GM23338 (cell line): ENCODE results near the gene MYOC. TPM values are rescaled to one million over a fixed set of nuclear protein-coding genes. Genes with fewer than 3 reads are reported as not detected.

Experiments
- ATAC-seq: fragments of 200-7000 bp; cut with Tn5 transposase; 3 replicates; pipeline ENCODE4 v1.9.1; 2020
- DNase-seq: peaks from one replicate; pipeline ENCODE4 v3.0.0-alpha.2; 2015; ENCODE audit warnings: low spot score
- H2AFZ ChIP-seq: fragments of 200-600 bp; sonication (generic); 2 replicates; pipeline ENCODE4 v1.8.0; 2016; ENCODE audit warnings: antibody characterized with exemption, mild to moderate bottlenecking, moderate library complexity
- H3F3A ChIP-seq: fragments of 200-600 bp; sonication (generic); replicated peaks from 2 replicates; pipeline ENCODE4 v1.8.0; 2017; ENCODE audit warnings: antibody characterized with exemption, mixed run types, low read depth
- H3K27ac ChIP-seq: fragments of 200-600 bp; sonication (generic); 2 replicates; pipeline ENCODE4 v1.6.1; 2016; ENCODE audit warnings: low read depth
- H3K27me3 ChIP-seq: fragments of 200-600 bp; sonication (generic); 2 replicates; pipeline ENCODE4 v1.8.0; 2016; ENCODE audit warnings: mild to moderate bottlenecking, mixed run types, moderate library complexity; ENCODE audit not compliant: insufficient read depth
- H3K36me3 ChIP-seq: fragments of 200-600 bp; sonication (generic); 2 replicates; pipeline ENCODE4 v1.8.0; 2016; ENCODE audit warnings: mild to moderate bottlenecking; ENCODE audit not compliant: insufficient read depth
- H3K4me1 ChIP-seq: fragments of 200-600 bp; sonication (generic); 2 replicates; pipeline ENCODE4 v1.8.0; 2016; ENCODE audit warnings: mild to moderate bottlenecking, moderate library complexity; ENCODE audit not compliant: insufficient read depth
- H3K4me2 ChIP-seq: fragments of 200-600 bp; sonication (generic); 2 replicates; pipeline ENCODE4 v1.7.1; 2017; ENCODE audit warnings: mixed run types
- H3K4me3 ChIP-seq: fragments of 200-600 bp; sonication (generic); 2 replicates; pipeline ENCODE4 v1.6.1; 2016; ENCODE audit warnings: mixed run types
- H3K79me2 ChIP-seq: fragments of 200-600 bp; sonication (generic); replicated peaks from 2 replicates; pipeline ENCODE4 v1.8.0; 2017; ENCODE audit warnings: mild to moderate bottlenecking; ENCODE audit not compliant: insufficient read depth
- H3K9me2 ChIP-seq: fragments of 200-600 bp; sonication (generic); 2 replicates; pipeline ENCODE4 v1.8.0; 2017; ENCODE audit not compliant: insufficient read depth
- H4K20me1 ChIP-seq: fragments of 200-600 bp; sonication (generic); replicated peaks from 2 replicates; pipeline ENCODE4 v1.8.0; 2017; ENCODE audit warnings: mild to moderate bottlenecking; ENCODE audit not compliant: insufficient read depth
- H3K27ac Mint-ChIP-seq: 2 replicates; pipeline ENCODE4 v1.8.0; 2020; ENCODE audit warnings: inconsistent platforms, mild to moderate bottlenecking, moderate library complexity, mixed read lengths
- H3K27me3 Mint-ChIP-seq: 3 replicates; pipeline ENCODE4 v1.8.0; 2022; ENCODE audit warnings: low read depth, mild to moderate bottlenecking, moderate library complexity, mixed read lengths, inconsistent platforms; ENCODE audit not compliant: insufficient read depth, poor library complexity
- H3K36me3 Mint-ChIP-seq: 3 replicates; pipeline ENCODE4 v1.8.0; 2021; ENCODE audit warnings: low read depth, mild to moderate bottlenecking, inconsistent platforms, moderate library complexity, mixed read lengths
- H3K4me1 Mint-ChIP-seq: 3 replicates; pipeline ENCODE4 v1.8.0; 2020; ENCODE audit warnings: mild to moderate bottlenecking, inconsistent platforms, mixed read lengths
- H3K4me3 Mint-ChIP-seq: 3 replicates; pipeline ENCODE4 v1.8.0; 2021; ENCODE audit warnings: moderate library complexity, mild to moderate bottlenecking, inconsistent platforms, mixed read lengths
- H3K9me3 Mint-ChIP-seq: 3 replicates; pipeline ENCODE4 v1.8.0; 2020; ENCODE audit warnings: moderate library complexity, mild to moderate bottlenecking, inconsistent platforms, mixed read lengths
- CREB1 ChIP-seq: fragments of 250-450 bp; sonication (Bioruptor Pico); IDR thresholded peaks from 2 replicates; pipeline ENCODE4 v1.5.0; 2020; ENCODE audit warnings: low read depth, mild to moderate bottlenecking, moderate library complexity
- CTCF ChIP-seq, 2 experiments: fragments of 200-600 bp in 1 of 2; sonication (generic) in 1 of 2; conservative IDR thresholded peaks; 2 replicates each; pipeline versions ENCODE4 v1.5.1 to v1.6.1; 2016 to 2017; ENCODE audit warnings: antibody characterized with exemption in 2 of 2, low read depth in 2 of 2, mild to moderate bottlenecking in 2 of 2, moderate library complexity in 1 of 2
- ETS1 ChIP-seq: IDR thresholded peaks from 2 replicates; pipeline ENCODE4 v1.6.1; 2016; ENCODE audit warnings: antibody characterized with exemption
- EZH2 ChIP-seq: fragments of 200-600 bp; sonication (generic); IDR thresholded peaks from one replicate; pipeline ENCODE4 v1.8.0; 2017; ENCODE audit warnings: antibody characterized with exemption, mild to moderate bottlenecking, low read depth; ENCODE audit not compliant: unreplicated experiment
- EZH2phosphoT487 ChIP-seq: fragments of 200-600 bp; sonication (generic); IDR thresholded peaks from one replicate; pipeline ENCODE4 v1.8.1; 2018; ENCODE audit warnings: antibody characterized with exemption; ENCODE audit not compliant: unreplicated experiment
- JUNB ChIP-seq: IDR thresholded peaks from one replicate; pipeline ENCODE4 v1.6.1; 2016; ENCODE audit warnings: antibody characterized with exemption; ENCODE audit not compliant: unreplicated experiment
- NANOG ChIP-seq: IDR thresholded peaks from 2 replicates; pipeline ENCODE4 v1.6.1; 2016; ENCODE audit warnings: antibody characterized with exemption, borderline replicate concordance
- POLR2AphosphoS5 ChIP-seq: IDR thresholded peaks from 2 replicates; pipeline ENCODE4 v1.6.1; 2016; ENCODE audit warnings: antibody characterized with exemption, low read depth
- REST ChIP-seq: IDR thresholded peaks from one replicate; pipeline ENCODE4 v1.6.1; 2018; ENCODE audit warnings: antibody characterized with exemption; ENCODE audit not compliant: unreplicated experiment
- STAT1 ChIP-seq: IDR thresholded peaks from one replicate; pipeline ENCODE4 v1.6.1; 2016; ENCODE audit warnings: antibody characterized with exemption; ENCODE audit not compliant: unreplicated experiment
- ZNF114 ChIP-seq: fragments of 250-450 bp; sonication (Bioruptor Pico); IDR thresholded peaks from 2 replicates; pipeline ENCODE4 v1.5.0; 2020; ENCODE audit warnings: mild to moderate bottlenecking, moderate library complexity
- ZNF331 ChIP-seq: fragments of 250-450 bp; sonication (Bioruptor Pico); IDR thresholded peaks from 2 replicates; pipeline ENCODE4 v1.5.0; 2020; ENCODE audit warnings: low read depth, mild to moderate bottlenecking, moderate library complexity
- ZNF462 ChIP-seq: fragments of 250-450 bp; sonication (Bioruptor Pico); IDR thresholded peaks from 2 replicates; pipeline ENCODE4 v1.5.0; 2020; ENCODE audit warnings: mild to moderate bottlenecking, moderate library complexity
- polyA plus RNA-seq: library from polyadenylated mRNA; unstranded; fragments of >200 nt; fragmentation: Nextera tagmentation; extraction: Ambion mirVana; gene quantifications from 2 replicates; pipeline ENCODE4 v1.2.1, GENCODE V29; 2016
- total RNA-seq: library from RNA; depleted of rRNA; stranded (reverse); fragments of >200 nt; shearing (Covaris generic); gene quantifications from 2 replicates; pipeline ENCODE4 v1.2.3, GENCODE V29; 2014

Gene MYOC
- total and polyA plus RNA-seq, 2 experiments from 2014 or later: not detected

GRCh38 chr1:171611306-171611705 is 41.2 kb downstream of the MYOC start:
- Histone ChIP-seq H3F3A (no peaks in the 10 kb centered on the region), H3K79me2 (no peaks in the 10 kb centered on the region), H4K20me1 (no peaks in the 10 kb centered on the region), H3K4me2 (no peak overlapping the region), H3K9me2 (0 out of 2 replicates have a peak, but pooled peaks cover 10% of the 10 kb centered on the region), H3K36me3 (no peaks in the 10 kb centered on the region), H2AFZ (no peak overlapping the region), H3K27me3 (no peaks in the 10 kb centered on the region), H3K4me1 (no peaks in the 10 kb centered on the region), H3K27ac (no peak overlapping the region), H3K4me3 (no peak overlapping the region)
- DNase-seq (no peak), ATAC-seq (no peak)
- no peaks in the 10 kb centered on the region for H3K4me1 Mint-ChIP-seq
- TF ChIP-seq CREB1 (no peak), JUNB (no peak), POLR2AphosphoS5 (no peak), ZNF114 (CRISPR knock-in tag) (no peak), CTCF (conservative IDR thresholded peaks at IDR 0.05; ENCODE audit: low read depth in 2 of 2) (no peak), ETS1 (no peak), EZH2 (no peak), STAT1 (no peak), ZNF331 (CRISPR knock-in tag) (no peak), NANOG (no peak), REST (no peak), EZH2phosphoT487 (no peak), ZNF462 (CRISPR knock-in tag) (no peak)
- no peak overlapping the region for H3K4me3 Mint-ChIP-seq
- peaks cover 2% of the 10 kb centered on the region for H3K27me3 Mint-ChIP-seq
- no peaks in the 10 kb centered on the region for H3K36me3 Mint-ChIP-seq
- no peak overlapping the region for H3K27ac Mint-ChIP-seq
- no peaks in the 10 kb centered on the region for H3K9me3 Mint-ChIP-seq
